Neural crest cell (in vitro differentiated cells): ENCODE results near the gene FAH. TPM values are rescaled to one million over a fixed set of nuclear protein-coding genes. Genes with fewer than 3 reads are reported as not detected.

ENCODE experiments used
- DNase-seq: peaks from one replicate; pipeline ENCODE4 v3.0.0; 2021; ENCODE audit warnings: low read depth, mixed read lengths, low spot score
- H3K27ac Mint-ChIP-seq: one replicate; pipeline ENCODE4 v1.8.0; 2021; ENCODE audit warnings: mild to moderate bottlenecking, mixed read lengths; ENCODE audit not compliant: unreplicated experiment
- H3K27me3 Mint-ChIP-seq: 2 replicates; pipeline ENCODE4 v1.8.0; 2021; ENCODE audit warnings: low read depth, mild to moderate bottlenecking, mixed read lengths
- H3K36me3 Mint-ChIP-seq: 2 replicates; pipeline ENCODE4 v1.8.0; 2021; ENCODE audit warnings: low read depth, mild to moderate bottlenecking, mixed read lengths
- H3K4me1 Mint-ChIP-seq: 2 replicates; pipeline ENCODE4 v1.8.0; 2021; ENCODE audit warnings: mixed read lengths
- H3K4me3 Mint-ChIP-seq: one replicate; pipeline ENCODE4 v1.8.0; 2021; ENCODE audit warnings: mild to moderate bottlenecking, mixed read lengths
- H3K9me3 Mint-ChIP-seq: 2 replicates; pipeline ENCODE4 v1.8.0; 2021; ENCODE audit warnings: mixed read lengths
- CTCF ChIP-seq: fragments of 200-600 bp; sonication (generic); conservative IDR thresholded peaks from 2 replicates; pipeline ENCODE4 v1.5.0; 2021; ENCODE audit warnings: antibody characterized with exemption, mild to moderate bottlenecking
- total RNA-seq: library from RNA; stranded (reverse); gene quantifications from 2 replicates; pipeline ENCODE4 v1.2.1, GENCODE V29; 2021

FAH gene
- total RNA-seq, 1 donor from 2014 or later, result 21.1 TPM

DNA sequence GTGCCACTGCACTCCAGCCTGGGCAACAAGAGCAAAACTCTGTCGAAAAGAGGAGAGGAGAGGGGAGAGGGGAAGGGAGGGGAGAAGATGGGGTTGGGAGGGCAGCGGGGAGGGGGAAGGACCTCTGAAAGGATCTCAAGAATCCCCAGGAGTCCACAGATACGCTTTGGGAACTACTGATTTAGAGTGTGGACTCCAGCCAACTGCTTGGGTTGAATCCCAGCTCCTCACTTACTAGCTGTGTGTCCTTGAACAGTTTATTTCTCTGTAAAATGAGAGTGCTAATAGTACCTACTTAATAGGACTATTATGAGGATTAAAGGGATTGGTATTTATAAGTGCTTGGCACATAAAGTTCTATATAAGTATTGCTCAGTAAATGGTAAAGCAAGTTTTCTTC lies 45.0 kb upstream of the FAH start:
- no peaks in the 10 kb centered on the region for H3K27me3 Mint-ChIP-seq
- H3K36me3 Mint-ChIP-seq, result no peaks in the 10 kb centered on the region
- TF ChIP-seq CTCF, result no peak
- no peaks in the 10 kb centered on the region for H3K4me1 Mint-ChIP-seq
- DNase-seq, result no peak
- no peak overlapping the region for H3K4me3 Mint-ChIP-seq
- H3K9me3 Mint-ChIP-seq, result no peaks in the 10 kb centered on the region
- H3K27ac Mint-ChIP-seq, result no peak overlapping the region

GRCh38 chr15:80109388-80109787 lies 43.4 kb upstream of the FAH start:
- no peaks in the 10 kb centered on the region for H3K27me3 Mint-ChIP-seq
- no peaks in the 10 kb centered on the region for H3K9me3 Mint-ChIP-seq
- H3K36me3 Mint-ChIP-seq, result no peaks in the 10 kb centered on the region
- DNase-seq, result no peak
- H3K4me1 Mint-ChIP-seq, result no peaks in the 10 kb centered on the region
- H3K4me3 Mint-ChIP-seq, result no peak overlapping the region
- TF ChIP-seq CTCF, result no peak
- no peak overlapping the region for H3K27ac Mint-ChIP-seq

GRCh38 chr15:80110920-80111319 lies 41.9 kb upstream of the FAH start:
- TF ChIP-seq CTCF, result no peak
- Mint-ChIP-seq H3K36me3 (no peaks in the 10 kb centered on the region), H3K9me3 (no peaks in the 10 kb centered on the region), H3K4me3 (no peak overlapping the region), H3K27me3 (no peaks in the 10 kb centered on the region), H3K4me1 (no peaks in the 10 kb centered on the region), H3K27ac (no peak overlapping the region)
- DNase-seq, result no peak

DNA sequence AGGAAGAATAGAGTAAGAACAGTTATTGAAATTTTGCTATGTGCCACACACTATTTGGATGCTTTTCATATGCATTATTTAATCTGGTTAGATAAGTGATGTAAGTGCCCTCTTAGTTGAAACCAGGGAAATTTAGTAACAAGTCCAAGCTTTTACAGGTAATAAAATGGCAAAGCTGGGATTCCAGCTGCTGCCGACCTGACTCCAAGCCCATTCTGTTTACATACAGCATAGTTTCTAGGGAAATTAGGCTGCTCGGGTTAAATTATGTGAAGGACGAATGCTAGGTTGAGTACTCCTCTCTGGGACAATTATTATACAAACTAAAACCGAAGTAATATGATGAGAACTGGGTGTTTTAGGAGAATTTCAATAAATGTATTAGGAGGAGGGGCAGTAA lies 38.7 kb upstream of the FAH start:
- H3K9me3 Mint-ChIP-seq, result no peaks in the 10 kb centered on the region
- DNase-seq, result no peak
- no peak overlapping the region for H3K27ac Mint-ChIP-seq
- no peak for TF ChIP-seq CTCF
- H3K4me1 Mint-ChIP-seq, result no peaks in the 10 kb centered on the region
- no peaks in the 10 kb centered on the region for H3K36me3 Mint-ChIP-seq
- H3K4me3 Mint-ChIP-seq, result no peak overlapping the region
- no peaks in the 10 kb centered on the region for H3K27me3 Mint-ChIP-seq

GRCh38 chr15:80115021-80115420 lies 37.8 kb upstream of the FAH start:
- TF ChIP-seq CTCF, result no peak
- Mint-ChIP-seq H3K27me3 (no peaks in the 10 kb centered on the region), H3K4me3 (no peak overlapping the region), H3K36me3 (no peaks in the 10 kb centered on the region), H3K4me1 (peaks cover 3% of the 10 kb centered on the region), H3K9me3 (no peaks in the 10 kb centered on the region), H3K27ac (no peak overlapping the region)
- no peak for DNase-seq

DNA sequence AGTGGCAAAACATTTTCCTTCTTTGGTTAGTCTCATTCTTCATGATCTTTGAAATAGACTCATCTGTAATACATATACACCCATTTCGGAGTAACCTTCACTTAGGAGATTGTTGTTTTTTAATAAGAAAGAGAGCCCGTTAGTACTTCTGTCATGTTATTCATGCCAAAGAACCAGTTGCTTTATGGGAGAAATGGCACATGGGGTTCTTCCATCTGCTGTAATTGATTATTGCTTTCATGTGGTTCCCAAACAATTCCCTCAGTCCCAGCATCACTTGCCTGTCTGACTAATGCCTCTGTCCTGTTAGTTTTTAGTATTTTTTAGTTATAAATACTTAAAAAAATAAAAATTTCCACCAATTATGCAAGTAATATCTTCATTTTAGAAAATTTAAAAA lies 33.8 kb upstream of the FAH start:
- no peak for DNase-seq
- no peak for TF ChIP-seq CTCF
- H3K9me3 Mint-ChIP-seq, result no peaks in the 10 kb centered on the region
- no peaks in the 10 kb centered on the region for H3K27me3 Mint-ChIP-seq
- no peak overlapping the region for H3K4me3 Mint-ChIP-seq
- H3K27ac Mint-ChIP-seq, result no peak overlapping the region
- H3K36me3 Mint-ChIP-seq, result peaks cover 5% of the 10 kb centered on the region
- H3K4me1 Mint-ChIP-seq, result peaks cover 9% of the 10 kb centered on the region
